HepG2 (cell line): ENCODE measurements around the gene TGFA. TPM values are rescaled to one million over a fixed set of nuclear protein-coding genes. Genes with fewer than 3 reads are reported as not detected.

Experiments
- ARNT ChIP-seq: fragments of 450-650 bp; IDR thresholded peaks from 2 replicates; pipeline ENCODE4 v1.6.1; 2017
- ARNTL ChIP-seq: sonication (generic); formaldehyde crosslinking; IDR thresholded peaks from 2 replicates; pipeline ENCODE4 v1.4.0; 2020; ENCODE audit warnings: mild to moderate bottlenecking, missing genetic modification reagents
- EED ChIP-seq: sonication (generic); formaldehyde crosslinking; IDR thresholded peaks from 2 replicates; pipeline ENCODE4 v1.5.0; 2020; ENCODE audit warnings: mild to moderate bottlenecking, missing genetic modification reagents
- ETV5 ChIP-seq: IDR thresholded peaks from 2 replicates; pipeline ENCODE4 v1.6.1; 2018; ENCODE audit warnings: missing biosample characterization, missing genetic modification reagents, inconsistent platforms, borderline replicate concordance
- GATA4 ChIP-seq: sonication (generic); IDR thresholded peaks from 2 replicates; pipeline ENCODE4 v1.6.1; 2016; ENCODE audit warnings: antibody characterized with exemption, low read depth, borderline replicate concordance
- KLF12 ChIP-seq: sonication (generic); formaldehyde crosslinking; IDR thresholded peaks from 2 replicates; pipeline ENCODE4 v1.4.0; 2020; ENCODE audit warnings: missing genetic modification reagents, borderline replicate concordance
- MEIS1 ChIP-seq: sonication (generic); formaldehyde crosslinking; IDR thresholded peaks from 2 replicates; pipeline ENCODE4 v1.9.0; 2021; ENCODE audit warnings: mild to moderate bottlenecking, missing genetic modification reagents, moderate library complexity, borderline replicate concordance
- POLR2A ChIP-seq, 2 experiments: IDR thresholded peaks; 2 replicates each; pipeline ENCODE4 v1.6.1; 2011; ENCODE audit warnings: low read depth in 2 of 2, low read length in 2 of 2, mild to moderate bottlenecking in 1 of 2, moderate library complexity in 1 of 2; ENCODE audit not compliant: insufficient read depth in 1 of 2
- ZC3H13 ChIP-seq: sonication (generic); formaldehyde crosslinking; IDR thresholded peaks from 2 replicates; pipeline ENCODE4 v1.8.1; 2023; ENCODE audit warnings: mild to moderate bottlenecking, missing genetic modification reagents, moderate library complexity
- ZMYM4 ChIP-seq: sonication (generic); formaldehyde crosslinking; IDR thresholded peaks from 2 replicates; pipeline ENCODE4 v1.8.1; 2023; ENCODE audit warnings: mild to moderate bottlenecking, missing genetic modification reagents
- ZNF317 ChIP-seq: sonication (generic); formaldehyde crosslinking; IDR thresholded peaks from 2 replicates; pipeline ENCODE4 v1.5.0; 2020; ENCODE audit warnings: mild to moderate bottlenecking, missing genetic modification reagents
- ZNF343 ChIP-seq: sonication (generic); formaldehyde crosslinking; IDR thresholded peaks from 2 replicates; pipeline ENCODE4 v1.4.0; 2020; ENCODE audit warnings: mild to moderate bottlenecking, missing genetic modification reagents
- ZNF451 ChIP-seq: sonication (generic); formaldehyde crosslinking; IDR thresholded peaks from 2 replicates; pipeline ENCODE4 v1.5.0; 2020; ENCODE audit warnings: mild to moderate bottlenecking, missing genetic modification reagents
- ZNF589 ChIP-seq: sonication (generic); formaldehyde crosslinking; conservative IDR thresholded peaks from 2 replicates; pipeline ENCODE4 v1.8.0; 2022; ENCODE audit warnings: mild to moderate bottlenecking, moderate library complexity, missing genetic modification reagents
- ZNF674 ChIP-seq: sonication (generic); formaldehyde crosslinking; IDR thresholded peaks from 2 replicates; pipeline ENCODE4 v1.5.0; 2020; ENCODE audit warnings: low read depth, mild to moderate bottlenecking, missing genetic modification reagents
- ZNF720 ChIP-seq: sonication (generic); formaldehyde crosslinking; IDR thresholded peaks from 2 replicates; pipeline ENCODE4 v1.4.0; 2020; ENCODE audit warnings: missing genetic modification reagents
- polyA plus RNA-seq, 8 experiments: library from polyadenylated mRNA; depleted of rRNA in 3 of 8; stranded (reverse) in 7 of 8; unstranded in 1 of 8; fragments of >200 nt; fragmentation: Illumina TruSeq in 4 of 8; extraction: Trizol in 4 of 8; gene quantifications; 2 replicates each; pipeline versions ENCODE4 v1.2.1 to v1.2.3, GENCODE V29; 2011 to 2016; ENCODE audit warnings: low read depth in 4 of 8, missing spikeins in 1 of 8, mixed read lengths in 1 of 8; ENCODE audit not compliant: insufficient read depth in 1 of 8
- total RNA-seq, 5 experiments: library from RNA; depleted of rRNA; stranded (reverse); fragments of >200 nt; fragmentation: Illumina TruSeq; extraction: Trizol; gene quantifications; 2 replicates each; pipeline ENCODE4 v1.2.3, GENCODE V29; 2016; ENCODE audit warnings: low read depth in 1 of 5
- TF ChIP-seq, protein P1 (sequence below): sonication (generic); formaldehyde crosslinking; IDR thresholded peaks from 2 replicates; pipeline ENCODE4 v1.5.1; 2020; ENCODE audit warnings: mild to moderate bottlenecking, missing genetic modification reagents, borderline replicate concordance
- TF ChIP-seq, protein P2 (sequence below): sonication (generic); formaldehyde crosslinking; IDR thresholded peaks from 2 replicates; pipeline ENCODE4 v1.5.1; 2020; ENCODE audit warnings: missing genetic modification reagents, mild to moderate bottlenecking, borderline replicate concordance
- TF ChIP-seq, protein P3 (sequence below): sonication (generic); formaldehyde crosslinking; IDR thresholded peaks from 2 replicates; pipeline ENCODE4 v1.5.0; 2020; ENCODE audit warnings: missing genetic modification reagents
- TF ChIP-seq, protein P4 (sequence below), 2 experiments: sonication (generic) in 1 of 2; formaldehyde crosslinking in 1 of 2; IDR thresholded peaks; 2 replicates each; pipeline versions ENCODE4 v1.4.0 to v1.6.1; 2018 to 2020; ENCODE audit warnings: missing genetic modification reagents in 2 of 2, borderline replicate concordance in 1 of 2, low read depth in 1 of 2, mild to moderate bottlenecking in 1 of 2, missing biosample characterization in 1 of 2
- TF ChIP-seq, protein P5 (sequence below): sonication (generic); formaldehyde crosslinking; IDR thresholded peaks from 2 replicates; pipeline ENCODE4 v1.9.0; 2021; ENCODE audit warnings: missing genetic modification reagents, borderline replicate concordance

TGFA gene
- total and polyA plus RNA-seq, 2 of the 13 experiments (the other 11 are each of a cell fraction or from before 2014, with no cell fraction given), result 7.8 to 15.3 TPM

DNA sequence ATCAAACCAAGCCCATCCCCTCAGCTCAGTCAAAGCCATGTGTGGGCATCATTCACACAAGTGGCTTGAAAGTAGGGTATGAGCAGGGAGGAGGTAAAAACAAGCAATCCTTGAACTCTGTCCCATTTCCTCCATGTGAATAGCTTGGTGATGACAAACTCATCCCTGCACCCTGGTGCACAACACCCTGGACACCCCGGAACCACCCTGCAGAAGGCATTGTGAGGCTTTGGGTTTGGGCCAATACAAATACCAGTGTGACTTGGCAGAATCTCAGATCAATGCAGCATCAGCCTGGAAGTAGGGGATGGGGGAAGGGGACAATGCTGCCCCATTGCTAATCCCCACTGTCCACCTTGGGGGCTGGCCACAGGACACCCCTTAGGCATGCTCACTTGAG, 28.6 kb downstream of the TGFA start (continued):
- TF ChIP-seq, protein P1, sequence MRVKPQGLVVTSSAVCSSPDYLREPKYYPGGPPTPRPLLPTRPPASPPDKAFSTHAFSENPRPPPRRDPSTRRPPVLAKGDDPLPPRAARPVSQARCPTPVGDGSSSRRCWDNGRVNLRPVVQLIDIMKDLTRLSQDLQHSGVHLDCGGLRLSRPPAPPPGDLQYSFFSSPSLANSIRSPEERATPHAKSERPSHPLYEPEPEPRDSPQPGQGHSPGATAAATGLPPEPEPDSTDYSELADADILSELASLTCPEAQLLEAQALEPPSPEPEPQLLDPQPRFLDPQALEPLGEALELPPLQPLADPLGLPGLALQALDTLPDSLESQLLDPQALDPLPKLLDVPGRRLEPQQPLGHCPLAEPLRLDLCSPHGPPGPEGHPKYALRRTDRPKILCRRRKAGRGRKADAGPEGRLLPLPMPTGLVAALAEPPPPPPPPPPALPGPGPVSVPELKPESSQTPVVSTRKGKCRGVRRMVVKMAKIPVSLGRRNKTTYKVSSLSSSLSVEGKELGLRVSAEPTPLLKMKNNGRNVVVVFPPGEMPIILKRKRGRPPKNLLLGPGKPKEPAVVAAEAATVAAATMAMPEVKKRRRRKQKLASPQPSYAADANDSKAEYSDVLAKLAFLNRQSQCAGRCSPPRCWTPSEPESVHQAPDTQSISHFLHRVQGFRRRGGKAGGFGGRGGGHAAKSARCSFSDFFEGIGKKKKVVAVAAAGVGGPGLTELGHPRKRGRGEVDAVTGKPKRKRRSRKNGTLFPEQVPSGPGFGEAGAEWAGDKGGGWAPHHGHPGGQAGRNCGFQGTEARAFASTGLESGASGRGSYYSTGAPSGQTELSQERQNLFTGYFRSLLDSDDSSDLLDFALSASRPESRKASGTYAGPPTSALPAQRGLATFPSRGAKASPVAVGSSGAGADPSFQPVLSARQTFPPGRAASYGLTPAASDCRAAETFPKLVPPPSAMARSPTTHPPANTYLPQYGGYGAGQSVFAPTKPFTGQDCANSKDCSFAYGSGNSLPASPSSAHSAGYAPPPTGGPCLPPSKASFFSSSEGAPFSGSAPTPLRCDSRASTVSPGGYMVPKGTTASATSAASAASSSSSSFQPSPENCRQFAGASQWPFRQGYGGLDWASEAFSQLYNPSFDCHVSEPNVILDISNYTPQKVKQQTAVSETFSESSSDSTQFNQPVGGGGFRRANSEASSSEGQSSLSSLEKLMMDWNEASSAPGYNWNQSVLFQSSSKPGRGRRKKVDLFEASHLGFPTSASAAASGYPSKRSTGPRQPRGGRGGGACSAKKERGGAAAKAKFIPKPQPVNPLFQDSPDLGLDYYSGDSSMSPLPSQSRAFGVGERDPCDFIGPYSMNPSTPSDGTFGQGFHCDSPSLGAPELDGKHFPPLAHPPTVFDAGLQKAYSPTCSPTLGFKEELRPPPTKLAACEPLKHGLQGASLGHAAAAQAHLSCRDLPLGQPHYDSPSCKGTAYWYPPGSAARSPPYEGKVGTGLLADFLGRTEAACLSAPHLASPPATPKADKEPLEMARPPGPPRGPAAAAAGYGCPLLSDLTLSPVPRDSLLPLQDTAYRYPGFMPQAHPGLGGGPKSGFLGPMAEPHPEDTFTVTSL (CRISPR knock-in tag), result no peak
- TF ChIP-seq EED (no peak), GATA4 (no peak), ZNF674 (CRISPR knock-in tag) (no peak), ARNT (no peak), ETV5 (CRISPR knock-in tag) (peak; percentile 62; the same call in 1 of the 2 replicates), KLF12 (CRISPR knock-in tag) (no peak), ZNF589 (no peak), POLR2A (IDR thresholded peaks at IDR 0.05; ENCODE audit: insufficient read depth in 1 of 2, low read depth in 2 of 2, low read length in 2 of 2) (no peak), ZNF343 (CRISPR knock-in tag) (no peak), ZNF317 (CRISPR knock-in tag) (no peak), ARNTL (CRISPR knock-in tag) (peak; percentile 54; the same call in 1 of the 2 replicates), ZC3H13 (CRISPR knock-in tag) (no peak), ZMYM4 (no peak), ZNF720 (CRISPR knock-in tag) (no peak), MEIS1 (CRISPR knock-in tag) (no peak; the same call in 1 of the 2 replicates), ZNF451 (CRISPR knock-in tag) (no peak)
- TF ChIP-seq, protein P2, sequence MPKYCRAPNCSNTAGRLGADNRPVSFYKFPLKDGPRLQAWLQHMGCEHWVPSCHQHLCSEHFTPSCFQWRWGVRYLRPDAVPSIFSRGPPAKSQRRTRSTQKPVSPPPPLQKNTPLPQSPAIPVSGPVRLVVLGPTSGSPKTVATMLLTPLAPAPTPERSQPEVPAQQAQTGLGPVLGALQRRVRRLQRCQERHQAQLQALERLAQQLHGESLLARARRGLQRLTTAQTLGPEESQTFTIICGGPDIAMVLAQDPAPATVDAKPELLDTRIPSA (CRISPR knock-in tag), result no peak
- TF ChIP-seq, protein P3, sequence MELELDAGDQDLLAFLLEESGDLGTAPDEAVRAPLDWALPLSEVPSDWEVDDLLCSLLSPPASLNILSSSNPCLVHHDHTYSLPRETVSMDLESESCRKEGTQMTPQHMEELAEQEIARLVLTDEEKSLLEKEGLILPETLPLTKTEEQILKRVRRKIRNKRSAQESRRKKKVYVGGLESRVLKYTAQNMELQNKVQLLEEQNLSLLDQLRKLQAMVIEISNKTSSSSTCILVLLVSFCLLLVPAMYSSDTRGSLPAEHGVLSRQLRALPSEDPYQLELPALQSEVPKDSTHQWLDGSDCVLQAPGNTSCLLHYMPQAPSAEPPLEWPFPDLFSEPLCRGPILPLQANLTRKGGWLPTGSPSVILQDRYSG, result no peak
- TF ChIP-seq, protein P4, sequence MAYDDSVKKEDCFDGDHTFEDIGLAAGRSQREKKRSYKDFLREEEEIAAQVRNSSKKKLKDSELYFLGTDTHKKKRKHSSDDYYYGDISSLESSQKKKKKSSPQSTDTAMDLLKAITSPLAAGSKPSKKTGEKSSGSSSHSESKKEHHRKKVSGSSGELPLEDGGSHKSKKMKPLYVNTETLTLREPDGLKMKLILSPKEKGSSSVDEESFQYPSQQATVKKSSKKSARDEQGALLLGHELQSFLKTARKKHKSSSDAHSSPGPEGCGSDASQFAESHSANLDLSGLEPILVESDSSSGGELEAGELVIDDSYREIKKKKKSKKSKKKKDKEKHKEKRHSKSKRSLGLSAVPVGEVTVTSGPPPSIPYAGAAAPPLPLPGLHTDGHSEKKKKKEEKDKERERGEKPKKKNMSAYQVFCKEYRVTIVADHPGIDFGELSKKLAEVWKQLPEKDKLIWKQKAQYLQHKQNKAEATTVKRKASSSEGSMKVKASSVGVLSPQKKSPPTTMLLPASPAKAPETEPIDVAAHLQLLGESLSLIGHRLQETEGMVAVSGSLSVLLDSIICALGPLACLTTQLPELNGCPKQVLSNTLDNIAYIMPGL (CRISPR knock-in tag; IDR thresholded peaks at IDR 0.05; ENCODE audit: borderline replicate concordance in 1 of 2, low read depth in 1 of 2), result no peak
- TF ChIP-seq, protein P5, sequence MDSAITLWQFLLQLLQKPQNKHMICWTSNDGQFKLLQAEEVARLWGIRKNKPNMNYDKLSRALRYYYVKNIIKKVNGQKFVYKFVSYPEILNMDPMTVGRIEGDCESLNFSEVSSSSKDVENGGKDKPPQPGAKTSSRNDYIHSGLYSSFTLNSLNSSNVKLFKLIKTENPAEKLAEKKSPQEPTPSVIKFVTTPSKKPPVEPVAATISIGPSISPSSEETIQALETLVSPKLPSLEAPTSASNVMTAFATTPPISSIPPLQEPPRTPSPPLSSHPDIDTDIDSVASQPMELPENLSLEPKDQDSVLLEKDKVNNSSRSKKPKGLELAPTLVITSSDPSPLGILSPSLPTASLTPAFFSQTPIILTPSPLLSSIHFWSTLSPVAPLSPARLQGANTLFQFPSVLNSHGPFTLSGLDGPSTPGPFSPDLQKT (CRISPR knock-in tag), result no peak
